K562 (cell line): ENCODE measurements around the gene CD44. TPM values are rescaled to one million over a fixed set of nuclear protein-coding genes. Genes with fewer than 3 reads are reported as not detected.

Source experiments
- ATAC-seq: fragments of 200-7000 bp; cut with Tn5 transposase; 3 replicates; pipeline ENCODE4 v1.9.1; 2020; ENCODE audit warnings: moderate library complexity
- BruUV-seq: library from RNA; stranded (reverse); fragments of 400-500 nt; replicated peaks from 2 replicates; lab custom pipeline; 2021; lab: Mats Ljungman, UMichigan
- CTCF ChIA-PET: fragments of 300-600 bp; formaldehyde crosslinking; extraction: SDS; loops from one replicate; lab custom pipeline; 2021; ENCODE audit warnings: low intra/inter-chr PET ratio; lab: Yijun Ruan, JAX
- POLR2A ChIA-PET: fragments of 300-600, 350-650 bp; sonication (Branson Sonifier 250); formaldehyde crosslinking; extraction: SDS; loops from one replicate; lab custom pipeline; 2021; ENCODE audit warnings: antibody characterized with exemption, inconsistent platforms; lab: Yijun Ruan, JAX
- DNase-seq, 4 experiments: peaks; one replicate each; pipeline versions ENCODE4 v3.0.0 to v3.0.0-alpha.2; 2011 to 2018; ENCODE audit warnings: low spot score in 3 of 4, mixed read lengths in 3 of 4; ENCODE audit errors: extremely low read depth in 1 of 4
- FAIRE-seq: peaks from 2 replicates; lab custom pipeline; 2011; peaks lifted over from hg19 to GRCh38; lab: Jason Lieb, UNC
- H2AFZ ChIP-seq: 2 replicates; pipeline ENCODE4 v1.6.0; 2011; ENCODE audit warnings: low read depth, low read length, control low read depth, inconsistent platforms
- H3K27ac ChIP-seq: fragments of 200-600 bp; 3 replicates; pipeline ENCODE4 v1.8.0; 2011; ENCODE audit warnings: low read depth, mild to moderate bottlenecking, control low read depth, inconsistent platforms, low read length, moderate library complexity, mixed read lengths; ENCODE audit errors: extremely low read depth
- H3K27me3 ChIP-seq, 2 experiments: fragments of 300-600 bp in 1 of 2; 2 replicates in 1 of 2; 3 replicates in 1 of 2; pipeline versions ENCODE4 v1.6.0 to v1.8.0; 2011; ENCODE audit warnings: inconsistent platforms in 2 of 2, low read length in 2 of 2, mild to moderate bottlenecking in 1 of 2, mixed read lengths in 1 of 2, moderate library complexity in 1 of 2; ENCODE audit not compliant: control insufficient read depth in 2 of 2, insufficient read depth in 2 of 2
- H3K36me3 ChIP-seq: fragments of 300-600 bp; 3 replicates; pipeline ENCODE4 v1.8.0; 2011; ENCODE audit warnings: mild to moderate bottlenecking, low read length, inconsistent platforms; ENCODE audit not compliant: control insufficient read depth, insufficient read depth
- H3K4me1 ChIP-seq, 2 experiments: fragments of 200-600 bp in 1 of 2; replicated peaks in 1 of 2; 2 replicates in 1 of 2; 3 replicates in 1 of 2; pipeline versions ENCODE4 v1.5.1 to v1.8.0; 2011; ENCODE audit warnings: inconsistent platforms in 2 of 2, low read length in 2 of 2, mild to moderate bottlenecking in 1 of 2, mixed read lengths in 1 of 2, moderate library complexity in 1 of 2; ENCODE audit not compliant: control insufficient read depth in 2 of 2, insufficient read depth in 2 of 2
- H3K4me2 ChIP-seq: 2 replicates; pipeline ENCODE4 v1.6.1; 2011; ENCODE audit warnings: low read length, control low read depth, inconsistent platforms, mixed read lengths; ENCODE audit not compliant: insufficient read depth
- H3K4me3 ChIP-seq: fragments of 200-600 bp; sonication (generic), shearing (Covaris generic); 2 replicates; pipeline ENCODE4 v1.5.1; 2016; ENCODE audit warnings: control low read depth, inconsistent platforms
- H3K79me2 ChIP-seq: fragments of 200-600 bp; 3 replicates; pipeline ENCODE4 v1.8.0; 2011; ENCODE audit warnings: low read length, inconsistent platforms; ENCODE audit not compliant: control insufficient read depth, insufficient read depth
- H3K9ac ChIP-seq, 2 experiments: 2 replicates each; pipeline versions ENCODE4 v1.6.0 to v1.6.1; 2011; ENCODE audit warnings: low read depth in 2 of 2, low read length in 2 of 2, control low read depth in 1 of 2, inconsistent platforms in 1 of 2, mild to moderate bottlenecking in 1 of 2, mixed read lengths in 1 of 2; ENCODE audit not compliant: insufficient read depth in 1 of 2
- H3K9me1 ChIP-seq: one replicate; pipeline ENCODE4 v1.6.0; 2011; ENCODE audit warnings: inconsistent platforms, mild to moderate bottlenecking, low read length, moderate library complexity; ENCODE audit not compliant: control insufficient read depth, insufficient read depth
- H3K9me3 ChIP-seq: replicated peaks from 2 replicates; pipeline ENCODE4 v1.5.1; 2011; ENCODE audit warnings: low read depth, low read length, inconsistent platforms; ENCODE audit not compliant: control insufficient read depth, insufficient read depth
- H4K20me1 ChIP-seq: replicated peaks from 2 replicates; pipeline ENCODE4 v1.6.1; 2011; ENCODE audit warnings: low read length, inconsistent platforms, mixed read lengths; ENCODE audit not compliant: control insufficient read depth, insufficient read depth
- ATF6 ChIP-seq: sonication (generic); formaldehyde crosslinking; IDR thresholded peaks from 2 replicates; pipeline ENCODE4 v1.4.0; 2020; ENCODE audit warnings: mild to moderate bottlenecking, missing genetic modification reagents
- GMEB1 ChIP-seq: fragments of 250-450 bp; sonication (Bioruptor Pico); IDR thresholded peaks from 2 replicates; pipeline ENCODE4 v1.4.0; 2020; ENCODE audit warnings: mild to moderate bottlenecking
- HINFP ChIP-seq: fragments of 450-650 bp; conservative IDR thresholded peaks from 2 replicates; pipeline ENCODE4 v1.6.1; 2016; ENCODE audit warnings: missing genetic modification characterization, low read depth, mild to moderate bottlenecking, control low read depth, missing compliant biosample characterization
- MIER1 ChIP-seq: fragments of 450-650 bp; IDR thresholded peaks from 2 replicates; pipeline ENCODE4 v1.6.1; 2016; ENCODE audit warnings: antibody characterized with exemption, mild to moderate bottlenecking, low read depth
- PREB ChIP-seq: sonication (generic); formaldehyde crosslinking; IDR thresholded peaks from 2 replicates; pipeline ENCODE4 v1.8.1; 2023; ENCODE audit warnings: mild to moderate bottlenecking, missing genetic modification reagents
- RBM14 ChIP-seq: fragments of 200-400 bp; formaldehyde crosslinking; IDR thresholded peaks from 2 replicates; pipeline ENCODE4 v1.6.1; 2018; ENCODE audit warnings: low read depth, mild to moderate bottlenecking, low read length, moderate library complexity, borderline replicate concordance; ENCODE audit not compliant: insufficient read depth
- SLC30A9 ChIP-seq: fragments of 250-450 bp; sonication (Bioruptor Pico); IDR thresholded peaks from 2 replicates; pipeline ENCODE4 v1.8.0; 2022; ENCODE audit warnings: mild to moderate bottlenecking, moderate library complexity
- SREBF2 ChIP-seq: sonication (generic); formaldehyde crosslinking; IDR thresholded peaks from 2 replicates; pipeline ENCODE4 v1.4.0; 2020; ENCODE audit warnings: mild to moderate bottlenecking, missing genetic modification reagents
- TGIF2 ChIP-seq: sonication (generic); formaldehyde crosslinking; IDR thresholded peaks from 2 replicates; pipeline ENCODE4 v1.8.1; 2022; ENCODE audit warnings: mild to moderate bottlenecking, missing genetic modification reagents, moderate library complexity
- WGBS: fragments of 100-300 bp; shearing (Covaris generic); methylation state at CpG from one replicate; pipeline ENCODE4 v1.1.6; 2016; ENCODE audit warnings: low coverage, mixed read lengths; ENCODE audit not compliant: insufficient coverage; ENCODE audit errors: missing lambda C conversion rate; 5-methylcytosine and 5-hydroxymethylcytosine counted together
- in situ Hi-C: fragments of 300-500 bp; cut with MboI; formaldehyde crosslinking; loops from 4 replicates; pipeline ENCODE4 v1.15.0; 2018; ENCODE audit warnings: inconsistent platforms, mixed read lengths
- intact Hi-C: fragments of 100-400 bp; cut with micrococcal nuclease; formaldehyde crosslinking; loops from 2 replicates; pipeline ENCODE4 v1.14.2; 2022
- polyA plus RNA-seq, 8 experiments: library from polyadenylated mRNA; depleted of rRNA in 4 of 8; stranded (reverse) in 5 of 8; unstranded in 3 of 8; fragments of >200 nt; fragmentation: Nextera tagmentation in 2 of 8; fragmentation: Illumina TruSeq in 1 of 8; extraction: Ambion mirVana in 2 of 8; extraction: Trizol in 1 of 8; gene quantifications; 2 replicates each; pipeline versions ENCODE4 v1.2.1 to v1.2.3, GENCODE V29; 2011 to 2014; ENCODE audit warnings: inconsistent platforms in 1 of 8, missing spikeins in 1 of 8
- total RNA-seq, 7 experiments: library from RNA; depleted of rRNA in 6 of 7; stranded (reverse); fragments of >200 nt in 6 of 7; fragmentation: Illumina TruSeq in 2 of 7; extraction: Trizol in 2 of 7; gene quantifications; 2 replicates each; pipeline versions ENCODE4 v1.2.1 to v1.2.3, GENCODE V29; 2011 to 2021; ENCODE audit warnings: low replicate concordance in 1 of 7

CD44 gene
- total and polyA plus RNA-seq, 9 of the 15 experiments (the other 6 are each of a cell fraction or from before 2014, with no cell fraction given), result 1.2 to 13.9 (median 3.0) TPM

GRCh38 chr11:35257281-35257680, 118.3 kb downstream of the CD44 start:
- POLR2A ChIA-PET, result interaction anchor here (0.5 to 0.7 kb wide), 2 partner anchors 9 to 54 kb away, joined by 3 read pairs; no protein-coding TSS in a partner anchor
- Histone ChIP-seq H4K20me1 (no peaks in the 10 kb centered on the region; the same call in 1 of the 2 replicates), H3K9ac (no peak overlapping the region), H3K79me2 (no peaks in the 10 kb centered on the region), H3K9me1 (no peaks in the 10 kb centered on the region), H2AFZ (no peak overlapping the region), H3K4me3 (no peak overlapping the region), H3K9me3 (no peaks in the 10 kb centered on the region), H3K27me3 (peaks cover 2 to 9% of the 10 kb centered on the region in 2 experiments; a peak in 4 of 5 replicates), H3K36me3 (no peaks in the 10 kb centered on the region), H3K4me1 (no peaks in the 10 kb centered on the region), H3K4me2 (no peak overlapping the region), H3K27ac (no peak overlapping the region)
- no TSS peak for BruUV-seq
- TF ChIP-seq TGIF2 (CRISPR knock-in tag), result no peak
- no peak for TF ChIP-seq ATF6 (CRISPR knock-in tag)
- in situ Hi-C loops (no loop called here), intact Hi-C loops (no loop called here)
- 0% methylated on average over 2 of the region's 2 CpGs for WGBS
- no peak for FAIRE-seq
- DNase-seq, result no peak
- CTCF ChIA-PET, result no interaction called here
- ATAC-seq, result no peak

- Histone ChIP-seq H3K27me3 (peaks cover 0 to 5% of the 10 kb centered on the region in 2 experiments; a peak in 3 of 5 replicates), H3K27ac (no peak overlapping the region), H2AFZ (no peak overlapping the region), H3K4me1 (no peaks in the 10 kb centered on the region), H3K79me2 (no peaks in the 10 kb centered on the region), H4K20me1 (no peaks in the 10 kb centered on the region; the same call in 1 of the 2 replicates), H3K36me3 (no peaks in the 10 kb centered on the region), H3K9me3 (no peaks in the 10 kb centered on the region), H3K9me1 (no peaks in the 10 kb centered on the region), H3K4me2 (no peak overlapping the region), H3K4me3 (no peak overlapping the region), H3K9ac (no peak overlapping the region)
- intact Hi-C loops, result no loop called here
- DNase-seq (no peak), ATAC-seq (no peak), FAIRE-seq (no peak)
- CTCF ChIA-PET, result no interaction called here
- in situ Hi-C loops, result no loop called here
- 0% methylated on average over 2 of the region's 2 CpGs for WGBS
- no TSS peak for BruUV-seq
- POLR2A ChIA-PET, result no interaction called here
- TF ChIP-seq GMEB1 (no peak), SREBF2 (CRISPR knock-in tag) (no peak), HINFP (tag) (no peak), RBM14 (no peak), MIER1 (no peak), PREB (CRISPR knock-in tag) (no peak), SLC30A9 (CRISPR knock-in tag) (no peak)
Measured at GRCh38 chr11:35259529-35259928, 120.6 kb downstream of the CD44 start.
